Thymus (tissue), 11 donors: Measurements from ENCODE around the gene FBXO2. TPM values are rescaled to one million over a fixed set of nuclear protein-coding genes. Genes with fewer than 3 reads are reported as not detected.

Source experiments
- DNase-seq, 9 donors: peaks; one replicate each; pipeline ENCODE4 v3.0.0-alpha.2; 2013; ENCODE audit warnings: low spot score in 9 of 9, low read depth in 6 of 9, missing footprints in 1 of 9
- H3K27ac ChIP-seq, 2 donors: one replicate each; pipeline ENCODE4 v1.5.1; 2013; ENCODE audit warnings: control low read depth in 1 of 2, low read depth in 1 of 2, low read length in 1 of 2, mild to moderate bottlenecking in 1 of 2, moderate library complexity in 1 of 2
- H3K27me3 ChIP-seq, 2 donors: one replicate each; pipeline ENCODE4 v1.5.1; 2013; ENCODE audit warnings: low read length in 1 of 2; ENCODE audit not compliant: control insufficient read depth in 2 of 2, insufficient read depth in 1 of 2
- H3K36me3 ChIP-seq, 2 donors: one replicate each; pipeline ENCODE4 v1.5.1; 2013; ENCODE audit warnings: low read length in 1 of 2, mild to moderate bottlenecking in 1 of 2, moderate library complexity in 1 of 2; ENCODE audit not compliant: control insufficient read depth in 2 of 2, insufficient read depth in 2 of 2
- H3K4me1 ChIP-seq, 2 donors: one replicate each; pipeline ENCODE4 v1.5.1; 2013; ENCODE audit warnings: low read length in 2 of 2; ENCODE audit not compliant: control insufficient read depth in 2 of 2, insufficient read depth in 2 of 2
- H3K4me3 ChIP-seq, 2 donors: one replicate each; pipeline ENCODE4 v1.5.1; 2013; ENCODE audit warnings: low read length in 2 of 2, control low read depth in 1 of 2, mild to moderate bottlenecking in 1 of 2
- H3K9me3 ChIP-seq, 2 donors: one replicate each; pipeline ENCODE4 v1.5.1; 2013; ENCODE audit warnings: low read length in 1 of 2, mild to moderate bottlenecking in 1 of 2; ENCODE audit not compliant: control insufficient read depth in 2 of 2, insufficient read depth in 1 of 2
- WGBS: extraction: QIAGEN DNeasy Blood & Tissue Kit; methylation state at CpG from one replicate; pipeline ENCODE4 v1.1.7; 2013; 5-methylcytosine and 5-hydroxymethylcytosine counted together
- polyA plus RNA-seq: library from polyadenylated mRNA; stranded (reverse); fragments of 200-250 nt; gene quantifications from one replicate; pipeline ENCODE4 v1.2.3, GENCODE V29; 2013
- total RNA-seq: library from RNA; stranded (reverse); fragments of 120-200 nt; gene quantifications from one replicate; pipeline ENCODE4 v1.2.4, GENCODE V29; 2013
- donor health status: healthy.

The FBXO2 gene
- total and polyA plus RNA-seq, 2 donors, result 9.0 to 46.2 TPM

GRCh38 chr1:11684070-11684469, 29.8 kb upstream of the FBXO2 start:
- Histone ChIP-seq H3K9me3 (peaks cover 0 to 4% of the 10 kb centered on the region in 2 donors), H3K27me3 (peaks cover 2 to 32% of the 10 kb centered on the region in 2 donors), H3K4me3 (no peak overlapping the region), H3K36me3 (no peaks in the 10 kb centered on the region), H3K27ac (no peak overlapping the region), H3K4me1 (peaks cover 12 to 21% of the 10 kb centered on the region in 2 donors)
- 89% methylated on average over 7 of the region's 7 CpGs for WGBS
- DNase-seq, result no peak

GRCh38 chr1:11682799-11683198, 28.6 kb upstream of the FBXO2 start:
- peaks cover 2 to 21% of the 10 kb centered on the region in 2 donors for H3K27me3 ChIP-seq
- no peaks in the 10 kb centered on the region for H3K36me3 ChIP-seq
- H3K4me1 ChIP-seq, result peaks cover 12 to 21% of the 10 kb centered on the region in 2 donors
- no peak for DNase-seq
- no peak overlapping the region for H3K4me3 ChIP-seq
- peaks cover 0 to 4% of the 10 kb centered on the region in 2 donors for H3K9me3 ChIP-seq
- no peak overlapping the region for H3K27ac ChIP-seq
- WGBS, result 96% methylated on average over 1 of the region's 1 CpG

DNA sequence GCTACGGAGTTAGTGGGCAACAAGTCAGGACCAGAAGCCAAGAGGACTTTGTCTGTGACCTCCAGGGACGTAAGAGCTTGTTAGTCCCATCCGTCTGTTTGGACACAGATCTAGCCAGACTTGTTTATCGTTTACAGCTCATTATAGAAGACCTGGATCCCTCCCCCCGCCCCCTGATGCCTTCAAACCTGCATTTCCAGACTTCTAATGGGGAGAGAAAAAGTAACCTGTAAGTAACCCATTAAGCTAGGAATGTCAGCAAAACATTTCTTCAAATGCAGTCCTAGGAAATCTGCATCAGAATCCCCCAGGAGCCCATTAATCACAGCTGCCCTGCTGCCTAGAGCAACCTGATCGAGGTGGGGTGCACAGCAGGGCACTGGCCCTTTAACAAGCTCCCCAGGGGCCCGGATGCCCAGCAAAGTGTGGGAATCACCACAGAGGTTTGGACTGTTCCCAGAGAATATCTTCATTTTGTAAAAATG, 28.1 kb upstream of the FBXO2 start:
- 79% methylated on average over 7 of the region's 7 CpGs for WGBS
- peaks cover 12 to 21% of the 10 kb centered on the region in 2 donors for H3K4me1 ChIP-seq
- DNase-seq, result no peak
- peaks cover under 1 to 2% of the 10 kb centered on the region in 2 donors for H3K36me3 ChIP-seq
- peaks cover 0 to 4% of the 10 kb centered on the region in 2 donors for H3K9me3 ChIP-seq
- peaks cover 2 to 18% of the 10 kb centered on the region in 2 donors for H3K27me3 ChIP-seq
- peak overlapping the region in 1 of 2 donors; percentile 90 for H3K4me3 ChIP-seq
- peak overlapping the region in 1 of 2 donors; percentile 85 for H3K27ac ChIP-seq

DNA sequence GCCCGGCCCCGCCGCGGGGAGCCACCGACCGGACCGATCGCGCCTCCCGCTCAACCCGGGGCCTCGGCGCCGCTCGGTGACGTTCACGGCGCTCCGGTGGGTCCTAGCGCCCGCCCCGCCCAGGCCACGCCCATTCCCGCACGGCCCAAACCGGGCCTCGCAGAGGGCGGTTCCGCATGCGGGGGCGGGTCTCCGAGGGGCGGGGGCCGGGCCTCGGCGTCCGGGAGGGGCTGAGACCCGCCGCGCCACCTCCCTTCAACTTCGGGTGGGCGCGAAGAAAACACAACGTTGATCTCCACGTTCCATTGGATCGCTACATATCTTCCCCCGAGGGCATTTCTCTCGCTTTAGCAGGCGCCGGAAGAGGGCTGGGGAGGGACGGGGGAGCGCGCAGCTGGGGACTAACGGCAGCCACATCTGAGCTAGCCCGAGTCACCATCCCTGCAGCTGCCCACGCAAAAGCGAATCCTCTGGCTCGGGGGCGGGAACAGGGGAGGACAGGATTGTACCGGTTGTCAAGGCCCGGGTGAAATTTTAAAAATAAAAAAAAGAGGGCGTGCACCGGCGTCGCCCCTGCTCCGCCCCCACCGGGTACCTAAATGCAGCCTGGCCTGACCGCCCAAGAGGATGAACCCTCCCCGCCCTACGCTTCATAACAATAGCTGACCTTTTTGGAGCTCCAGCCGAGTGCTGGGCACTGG, 27.0 kb upstream of the FBXO2 start, which contains the start of gene MAD2L2:
TSS of gene MAD2L2 (minus strand) at position 78 of the 701 bp plus-strand sequence. CDS start 547 bp downstream, outside the sequence.
- under 1% methylated on average over 71 of the region's 71 CpGs for WGBS
- peak; percentile 58 to 93 (median 80) for DNase-seq
- H3K36me3 ChIP-seq, result peaks cover 3 to 10% of the 10 kb centered on the region in 2 donors

GRCh38 chr1:11680270-11681070, 26.2 kb upstream of the FBXO2 start:
- Histone ChIP-seq H3K36me3 (peaks cover 11 to 18% of the 10 kb centered on the region in 2 donors), H3K27ac (peak overlapping the region; percentile 60 to 96), H3K9me3 (peaks cover 0 to 4% of the 10 kb centered on the region in 2 donors), H3K4me1 (peaks cover 12 to 21% of the 10 kb centered on the region in 2 donors), H3K27me3 (peaks cover 0 to 11% of the 10 kb centered on the region in 2 donors), H3K4me3 (peak overlapping the region; percentile 90 to 91)
- DNase-seq, result peak in 2 of 9 donors; percentile 27 to 48
- 14% methylated on average over 65 of the region's 65 CpGs for WGBS

More for the DNA sequence above, 27.0 kb upstream of the FBXO2 start, which contains the start of gene MAD2L2:
- H3K4me3 ChIP-seq, result peak within 1 kb of the TSS; percentile 90 to 91
- peaks cover 0 to 15% of the 10 kb centered on the region in 2 donors for H3K27me3 ChIP-seq
- H3K9me3 ChIP-seq, result peaks cover 0 to 4% of the 10 kb centered on the region in 2 donors
- H3K27ac ChIP-seq, result peak within 1 kb of the TSS; percentile 85 to 96
- H3K4me1 ChIP-seq, result peaks cover 12 to 21% of the 10 kb centered on the region in 2 donors

- DNase-seq, result no peak
- Histone ChIP-seq H3K4me3 (no peak overlapping the region), H3K36me3 (peaks cover 27 to 36% of the 10 kb centered on the region in 2 donors), H3K4me1 (peaks cover 12 to 21% of the 10 kb centered on the region in 2 donors), H3K27ac (no peak overlapping the region), H3K27me3 (peaks cover 0 to 3% of the 10 kb centered on the region in 2 donors), H3K9me3 (peaks cover 0 to 4% of the 10 kb centered on the region in 2 donors)
- 98% methylated on average over 2 of the region's 2 CpGs for WGBS
Measured at GRCh38 chr1:11678442-11678841, 24.2 kb upstream of the FBXO2 start.

DNA sequence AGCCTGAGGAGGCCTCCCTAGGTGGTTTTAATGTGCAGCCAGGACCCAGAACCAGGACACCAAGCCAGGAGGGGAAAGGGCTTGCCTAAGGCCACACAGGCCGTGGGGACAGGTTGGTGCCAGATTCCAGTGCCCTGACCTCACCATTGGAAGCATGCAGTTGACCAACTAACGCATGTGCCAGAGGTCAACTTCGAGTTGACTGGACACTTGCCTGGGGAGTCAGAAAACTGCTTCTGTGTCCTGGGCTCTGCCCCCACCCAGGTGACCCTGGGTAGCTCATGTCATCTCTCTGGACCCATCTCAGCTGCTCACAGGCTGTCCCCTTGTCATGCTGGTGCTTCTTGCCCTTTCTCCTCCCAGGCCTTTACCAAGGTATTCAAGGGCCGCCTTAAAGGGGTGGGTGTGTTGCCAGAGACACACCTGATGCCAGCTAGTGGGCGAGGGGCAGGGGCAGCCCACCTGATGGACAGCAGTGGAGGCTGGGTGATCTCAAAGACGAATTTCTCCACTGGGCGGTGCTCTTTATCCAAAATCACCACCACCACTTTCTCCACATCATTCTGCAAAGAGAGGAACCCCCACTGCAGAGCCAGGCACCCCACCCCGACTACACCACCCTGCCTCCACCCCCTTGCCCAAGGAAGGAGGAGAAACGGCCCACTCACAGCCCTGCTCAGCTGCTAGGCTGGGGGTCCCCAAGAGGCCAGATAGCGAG, 22.3 kb upstream of the FBXO2 start:
- 95% methylated on average over 10 of the region's 10 CpGs for WGBS
- Histone ChIP-seq H3K27ac (no peak overlapping the region), H3K36me3 (peaks cover 41 to 53% of the 10 kb centered on the region in 2 donors), H3K9me3 (no peaks in the 10 kb centered on the region), H3K27me3 (no peaks in the 10 kb centered on the region), H3K4me1 (peaks cover 6 to 10% of the 10 kb centered on the region in 2 donors), H3K4me3 (no peak overlapping the region)
- DNase-seq, result no peak

DNA sequence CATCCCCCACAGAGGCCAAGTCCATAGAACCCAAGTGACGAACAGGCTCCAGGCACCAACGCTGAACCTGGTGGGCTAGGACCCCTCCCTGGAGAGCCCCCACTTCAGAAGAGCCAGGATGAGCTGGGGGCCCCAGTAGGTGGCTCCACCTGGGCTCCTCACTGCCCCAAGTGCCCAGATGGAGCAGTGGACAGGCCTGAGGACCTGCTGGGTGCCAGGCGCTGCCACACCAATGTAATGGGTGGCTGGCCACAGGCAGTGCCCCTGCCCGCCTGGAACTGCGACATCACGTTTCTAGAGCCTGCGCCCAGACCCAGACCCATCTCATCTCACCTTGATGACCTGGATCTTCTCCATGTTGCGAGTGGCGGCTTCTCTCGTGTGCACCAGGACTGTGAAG, 21.1 kb upstream of the FBXO2 start:
- Histone ChIP-seq H3K4me1 (peaks cover 5 to 6% of the 10 kb centered on the region in 2 donors), H3K9me3 (no peaks in the 10 kb centered on the region), H3K36me3 (peaks cover 43 to 64% of the 10 kb centered on the region in 2 donors), H3K27ac (no peak overlapping the region), H3K27me3 (no peaks in the 10 kb centered on the region), H3K4me3 (no peak overlapping the region)
- no peak for DNase-seq
- WGBS, result 97% methylated on average over 10 of the region's 10 CpGs
